ENCODE measurements around the gene GPR26.

GRCh38 chr10:123677556-123677955 lies 11.4 kb downstream of the GPR26 start:
- no peak for TF ChIP-seq ZNF704 (tag by site-specific recombination; IDR thresholded peaks at IDR 0.05)
- no peak for TF ChIP-seq ZFP37 (tag by site-specific recombination; IDR thresholded peaks at IDR 0.05)
- TF ChIP-seq CTCF (tag by site-specific recombination; IDR thresholded peaks at IDR 0.05): no peak
- no peak for TF ChIP-seq ZNF391 (tag by site-specific recombination; IDR thresholded peaks at IDR 0.05; ENCODE audit: borderline replicate concordance, low read depth)
- no peak for TF ChIP-seq ZNF645 (tag by site-specific recombination; IDR thresholded peaks at IDR 0.05)
- no peak for TF ChIP-seq ZNF549 (tag by site-specific recombination; IDR thresholded peaks at IDR 0.05)
- TF ChIP-seq TCF7L2 (IDR thresholded peaks at IDR 0.05; ENCODE audit: borderline replicate concordance, low read depth, low read length): no peak

Measured in HEK293 (cell line).